Superior temporal gyrus (tissue), 1 donor: ENCODE data around the gene USP31.

ENCODE experiments used
- DNase-seq: peaks from one replicate; pipeline ENCODE4 v3.0.0-alpha.2; 2016; ENCODE audit errors: extremely low spot score

Gene USP31

GRCh38 chr16:23149267-23149992 is at the start of gene USP31:
USP31 (minus strand) TSS chr16:23149452; CDS start chr16:23149270, 182 bp downstream.
- DNase-seq, result peak; percentile 93

- DNase-seq, result no peak
These were observed 47.3 kb upstream of the USP31 start for GRCh38 chr16:23196539-23196938.

GRCh38 chr16:23195366-23195978 is 46.2 kb upstream of the USP31 start:
- DNase-seq, result no peak

- no peak for DNase-seq
These were observed 45.4 kb upstream of the USP31 start for GRCh38 chr16:23194497-23195221.

GRCh38 chr16:23188911-23189310 is 39.7 kb upstream of the USP31 start:
- DNase-seq, result no peak

- DNase-seq, result no peak
These were observed 38.1 kb upstream of the USP31 start for GRCh38 chr16:23187341-23187740.

GRCh38 chr16:23186171-23186570 is 36.9 kb upstream of the USP31 start:
- no peak for DNase-seq

GRCh38 chr16:23185656-23186055 is 36.4 kb upstream of the USP31 start:
- DNase-seq, result no peak

GRCh38 chr16:23183543-23183862 is 34.3 kb upstream of the USP31 start:
- DNase-seq, result no peak

- DNase-seq, result no peak
These were observed 33.7 kb upstream of the USP31 start, which contains the start of gene SCNN1G for GRCh38 chr16:23182679-23183542. SCNN1G (plus strand) TSS chr16:23182745; CDS start chr16:23186272, 3,527 bp downstream.

GRCh38 chr16:23182206-23182678 is 33.0 kb upstream of the USP31 start:
- peak; percentile 69 for DNase-seq

- DNase-seq, result no peak
These were observed 32.3 kb upstream of the USP31 start for GRCh38 chr16:23181506-23181905.

GRCh38 chr16:23175651-23176050 is 26.4 kb upstream of the USP31 start:
- DNase-seq, result no peak

- no peak for DNase-seq
These were observed 25.4 kb upstream of the USP31 start for GRCh38 chr16:23174622-23175021.

GRCh38 chr16:23172994-23173393 is 23.7 kb upstream of the USP31 start:
- DNase-seq, result no peak

GRCh38 chr16:23172583-23172982 is 23.3 kb upstream of the USP31 start:
- DNase-seq, result no peak

GRCh38 chr16:23164736-23165135 is 15.5 kb upstream of the USP31 start:
- no peak for DNase-seq

GRCh38 chr16:23163921-23164320 is 14.7 kb upstream of the USP31 start:
- no peak for DNase-seq

GRCh38 chr16:23160574-23160973 is 11.3 kb upstream of the USP31 start:
- no peak for DNase-seq

GRCh38 chr16:23160082-23160481 is 10.8 kb upstream of the USP31 start:
- DNase-seq, result no peak

GRCh38 chr16:23158114-23158513 is 8.9 kb upstream of the USP31 start:
- DNase-seq, result no peak

GRCh38 chr16:23156946-23157460 is 7.8 kb upstream of the USP31 start:
- no peak for DNase-seq
